ENCODE measurements around the gene MYF5. TPM values are rescaled to one million over a fixed set of nuclear protein-coding genes. Genes with fewer than 3 reads are reported as not detected.
A peak's percentile ranks its signal among the peaks of the same experiment; 100 is the strongest.

The MYF5 gene
- total and polyA plus RNA-seq, 10 of the 15 experiments (the other 5 are each of a cell fraction or from before 2014, with no cell fraction given): not detected

GRCh38 chr12:80702889-80703805 lies 13.6 kb upstream of the MYF5 start:
- in situ Hi-C loops (cut with MboI) (no loop called here), intact Hi-C loops (cut with micrococcal nuclease; ENCODE audit: unreplicated experiment) (loop anchor here (5.0 kb wide), 1 partner anchor 291 kb away; no protein-coding TSS in a partner anchor)
- Histone ChIP-seq H4K20me1 (ENCODE audit: control insufficient read depth, insufficient read depth) (no peaks in the 10 kb centered on the region), H3K79me2 (ENCODE audit: control insufficient read depth, insufficient read depth, low read length) (no peaks in the 10 kb centered on the region), H3K27me3 (replicated peaks in 1 of 2; ENCODE audit: control insufficient read depth in 2 of 2, insufficient read depth in 2 of 2, low read length in 1 of 2) (peaks cover 2 to 5% of the 10 kb centered on the region in 2 experiments; a peak in 2 of 4 replicates), H3K27ac (ENCODE audit: control insufficient read depth, insufficient read depth) (no peak overlapping the region), H3K4me1 (ENCODE audit: control insufficient read depth, insufficient read depth, low read length) (peaks cover 9% of the 10 kb centered on the region; the same call in 1 of the 2 replicates), H3K4me2 (ENCODE audit: control insufficient read depth, insufficient read depth) (peak overlapping the region; percentile 23), H3K4me3 (peak overlapping the region; percentile 59), H3K36me3 (ENCODE audit: control insufficient read depth in 2 of 2, insufficient read depth in 2 of 2, low read length in 1 of 2) (no peaks in the 10 kb centered on the region), H2AFZ (ENCODE audit: control insufficient read depth, low read depth, low read length) (peak overlapping the region; percentile 59), H3K9me3 (replicated peaks; ENCODE audit: control insufficient read depth, insufficient read depth, low read length) (no peaks in the 10 kb centered on the region), H3K9ac (ENCODE audit: control insufficient read depth, insufficient read depth, low read length) (no peak overlapping the region)
- WGBS (ENCODE audit: insufficient coverage, insufficient replicate concordance, low lambda C conversion rate, missing lambda C conversion rate): 9% methylated on average over 12 of the region's 12 CpGs
- DNase-seq (ENCODE audit: low read depth, low spot score): peak; percentile 23
- ChIA-PET RAD21 (ENCODE audit: unreplicated experiment) (interaction anchor here (1.0 to 1.2 kb wide), 2 partner anchors 54 to 75 kb away, joined by 4 read pairs; no protein-coding TSS in a partner anchor), SMC1A (ENCODE audit: uncharacterized antibody, unreplicated experiment) (interaction anchor here (0.7 to 1.5 kb wide), 6 partner anchors 9 to 425 kb away, joined by 3 to 4 read pairs (median 3); no protein-coding TSS in a partner anchor), POLR2A (interaction anchor here (0.6 kb wide), 1 partner anchor 208 kb away, joined by 3 read pairs; no protein-coding TSS in a partner anchor), CTCF (interaction anchor here (1.0 to 1.4 kb wide), 2 partner anchors 9 to 75 kb away, joined by 3 read pairs; no protein-coding TSS in a partner anchor)
- peak; percentile 89 for ATAC-seq
- BruUV-seq (replicated peaks): no TSS peak
- FAIRE-seq: peak; percentile 77
- TF ChIP-seq BCL11A (IDR thresholded peaks at IDR 0.05; ENCODE audit: low read depth, low read length) (peak; percentile 46; the same call in 1 of the 2 replicates), RB1 (IDR thresholded peaks at IDR 0.05; ENCODE audit: borderline replicate concordance) (no peak), GABPA (IDR thresholded peaks at IDR 0.05; ENCODE audit: low read depth) (no peak), SREBF1 (IDR thresholded peaks at IDR 0.05; ENCODE audit: low read length) (no peak), IKZF2 (IDR thresholded peaks at IDR 0.05) (peak; percentile 77 to 78), JUND (IDR thresholded peaks at IDR 0.05; ENCODE audit: low read depth, low read length) (no peak), SPI1 (IDR thresholded peaks at IDR 0.05; ENCODE audit: borderline replicate concordance, insufficient read depth, low read depth, low read length) (peak; percentile 67; the same call in 1 of the 2 replicates), CHD1 (IDR thresholded peaks at IDR 0.05; ENCODE audit: low read depth, low read length) (no peak), NFIC (IDR thresholded peaks at IDR 0.05; ENCODE audit: low read depth, low read length) (peak; percentile 80), TCF3 (IDR thresholded peaks at IDR 0.05; ENCODE audit: borderline replicate concordance, insufficient read depth, low read depth, low read length) (no peak), REST (IDR thresholded peaks at IDR 0.05; ENCODE audit: low read depth, low read length) (no peak), PRDM15 (CRISPR knock-in tag; IDR thresholded peaks at IDR 0.05) (no peak), TCF7 (IDR thresholded peaks at IDR 0.05; ENCODE audit: borderline replicate concordance) (no peak), ZBED1 (IDR thresholded peaks at IDR 0.05; ENCODE audit: borderline replicate concordance) (no peak), SMARCA5 (IDR thresholded peaks at IDR 0.05) (no peak), SIN3A (IDR thresholded peaks at IDR 0.05; ENCODE audit: low read depth, low read length) (no peak), POLR2AphosphoS2 (IDR thresholded peaks at IDR 0.05; ENCODE audit: low read depth, low read length) (no peak)

Measured in GM12878 (cell line).